Esophagus muscularis mucosa (tissue), 4 donors: Measurements from ENCODE around the gene SIX2. TPM values are rescaled to one million over a fixed set of nuclear protein-coding genes. Genes with fewer than 3 reads are reported as not detected.

Experiments used
- DNase-seq: peaks from one replicate; pipeline ENCODE4 v3.0.0-alpha.2; 2017; ENCODE audit errors: extremely low spot score
- H3K27ac ChIP-seq, 4 donors: fragments of 200-600 bp; sonication (generic); replicated peaks in 1 of 4; 1 replicate in 3 of 4; 2 replicates in 1 of 4; pipeline ENCODE4 v1.5.1; 2016 to 2019; ENCODE audit warnings: mild to moderate bottlenecking in 1 of 4
- H3K27me3 ChIP-seq, 4 donors: fragments of 200-600 bp; sonication (generic); one replicate each; pipeline versions ENCODE4 v1.5.1 to v1.6.0; 2016 to 2019
- H3K36me3 ChIP-seq, 4 donors: fragments of 200-600 bp; sonication (generic); one replicate each; pipeline ENCODE4 v1.5.1; 2016 to 2019
- H3K4me1 ChIP-seq, 4 donors: fragments of 200-600 bp; sonication (generic); one replicate each; pipeline ENCODE4 v1.5.1; 2016 to 2019
- H3K4me3 ChIP-seq, 4 donors: fragments of 200-600 bp; sonication (generic); 1 replicate in 2 of 4; 2 replicates in 2 of 4; pipeline ENCODE4 v1.5.1; 2016 to 2019; ENCODE audit warnings: mild to moderate bottlenecking in 4 of 4, moderate library complexity in 1 of 4
- H3K9me3 ChIP-seq, 4 donors: fragments of 200-600 bp; sonication (generic); 1 replicate in 3 of 4; 2 replicates in 1 of 4; pipeline ENCODE4 v1.5.1; 2016 to 2019
- CTCF ChIP-seq, 3 experiments: fragments of 200-600 bp in 2 of 3; fragments of 450-650 bp in 1 of 3; sonication (generic) in 2 of 3; IDR thresholded peaks; one replicate each; pipeline ENCODE4 v1.5.1; 2017 to 2019; ENCODE audit warnings: antibody characterized with exemption in 3 of 3, mild to moderate bottlenecking in 2 of 3, moderate library complexity in 1 of 3
- EP300 ChIP-seq: sonication (generic); formaldehyde crosslinking; IDR thresholded peaks from one replicate; pipeline ENCODE4 v1.6.1; 2017; ENCODE audit warnings: antibody characterized with exemption
- POLR2A ChIP-seq: fragments of 450-650 bp; IDR thresholded peaks from one replicate; pipeline ENCODE4 v1.6.1; 2017; ENCODE audit warnings: antibody characterized with exemption, moderate library complexity, mild to moderate bottlenecking, low read depth
- POLR2AphosphoS5 ChIP-seq, 2 donors: sonication (generic); formaldehyde crosslinking; IDR thresholded peaks; one replicate each; pipeline ENCODE4 v1.6.1; 2017; ENCODE audit warnings: antibody characterized with exemption in 2 of 2
- WGBS: methylation state at CpG from one replicate; pipeline ENCODE4 v1.1.5; 2018; 5-methylcytosine and 5-hydroxymethylcytosine counted together
- intact Hi-C: fragments of 100-400 bp; cut with DNase I; formaldehyde crosslinking; loops from one replicate; pipeline ENCODE4 v1.15.1; 2023
- total RNA-seq, 4 donors: library from RNA; depleted of rRNA; stranded (reverse); fragments of >200 nt; gene quantifications; one replicate each; pipeline versions ENCODE4 v1.1.0 to v1.2.1, GENCODE V29; 2016

The SIX2 gene
- total RNA-seq, 4 donors from 2014 or later = under 0.01 to 1.9 (median 1.5) TPM

- Histone ChIP-seq H3K4me1 (no peaks in the 10 kb centered on the region), H3K27me3 (no peaks in the 10 kb centered on the region), H3K9me3 (no peaks in the 10 kb centered on the region), H3K36me3 (no peaks in the 10 kb centered on the region), H3K4me3 (no peak overlapping the region), H3K27ac (no peak overlapping the region)
- intact Hi-C loops = no loop called here
- 83% methylated on average over 19 of the region's 19 CpGs for WGBS
- TF ChIP-seq CTCF (IDR thresholded peaks at IDR 0.05) (no peak), EP300 (no peak), POLR2AphosphoS5 (IDR thresholded peaks at IDR 0.05) (no peak), POLR2A (no peak)
- DNase-seq = no peak
These were observed 40.5 kb upstream of the SIX2 start for GRCh38 chr2:45049569-45050336.

- Histone ChIP-seq H3K27me3 (no peaks in the 10 kb centered on the region), H3K4me3 (no peak overlapping the region), H3K36me3 (no peaks in the 10 kb centered on the region), H3K9me3 (no peaks in the 10 kb centered on the region), H3K27ac (no peak overlapping the region), H3K4me1 (no peaks in the 10 kb centered on the region)
- WGBS = 78% methylated on average over 4 of the region's 4 CpGs
- TF ChIP-seq EP300 = no peak
- no peak for TF ChIP-seq POLR2AphosphoS5 (IDR thresholded peaks at IDR 0.05)
- TF ChIP-seq CTCF (IDR thresholded peaks at IDR 0.05) = no peak
- no peak for TF ChIP-seq POLR2A
- intact Hi-C loops = no loop called here
- no peak for DNase-seq
These were observed 38.0 kb upstream of the SIX2 start for GRCh38 chr2:45047301-45047700.

GRCh38 chr2:45046786-45047185 lies 37.5 kb upstream of the SIX2 start:
- Histone ChIP-seq H3K9me3 (no peaks in the 10 kb centered on the region), H3K4me3 (no peak overlapping the region), H3K27me3 (no peaks in the 10 kb centered on the region), H3K36me3 (no peaks in the 10 kb centered on the region), H3K27ac (no peak overlapping the region), H3K4me1 (no peaks in the 10 kb centered on the region)
- DNase-seq = no peak
- 91% methylated on average over 1 of the region's 1 CpG for WGBS
- TF ChIP-seq CTCF (IDR thresholded peaks at IDR 0.05) = no peak
- no peak for TF ChIP-seq POLR2A
- no peak for TF ChIP-seq EP300
- intact Hi-C loops = no loop called here

DNA sequence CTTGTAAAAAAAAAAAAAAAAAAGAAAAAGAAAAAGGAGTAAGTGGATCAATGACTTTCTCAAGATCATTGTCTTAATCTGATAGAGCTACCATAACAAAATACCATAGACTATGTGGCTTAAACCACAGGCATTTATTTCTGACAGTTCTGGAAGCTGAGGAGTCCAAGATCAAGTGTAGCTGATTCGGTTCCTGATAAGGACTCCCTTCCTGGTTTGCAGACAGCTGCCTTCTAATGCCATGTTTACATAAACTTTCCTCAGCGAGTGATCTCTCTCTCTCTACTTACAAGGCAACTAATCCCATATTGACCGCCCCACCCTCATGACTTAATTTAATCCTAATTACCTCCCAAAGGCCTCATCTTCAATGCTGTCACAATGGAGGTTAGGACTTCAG lies 36.5 kb upstream of the SIX2 start:
- Histone ChIP-seq H3K9me3 (no peaks in the 10 kb centered on the region), H3K27ac (no peak overlapping the region), H3K4me1 (no peaks in the 10 kb centered on the region), H3K27me3 (no peaks in the 10 kb centered on the region), H3K36me3 (no peaks in the 10 kb centered on the region), H3K4me3 (no peak overlapping the region)
- no peak for TF ChIP-seq EP300
- no peak for TF ChIP-seq POLR2A
- TF ChIP-seq CTCF (IDR thresholded peaks at IDR 0.05) = no peak
- TF ChIP-seq POLR2AphosphoS5 (IDR thresholded peaks at IDR 0.05) = no peak
- no peak for DNase-seq
- intact Hi-C loops = no loop called here
- 80% methylated on average over 3 of the region's 3 CpGs for WGBS

- Histone ChIP-seq H3K4me3 (no peak overlapping the region), H3K27ac (no peak overlapping the region), H3K36me3 (no peaks in the 10 kb centered on the region), H3K4me1 (no peaks in the 10 kb centered on the region), H3K27me3 (no peaks in the 10 kb centered on the region), H3K9me3 (no peaks in the 10 kb centered on the region)
- no peak for DNase-seq
- intact Hi-C loops = no loop called here
- 78% methylated on average over 2 of the region's 2 CpGs for WGBS
- TF ChIP-seq CTCF (IDR thresholded peaks at IDR 0.05) = no peak
- no peak for TF ChIP-seq EP300
- TF ChIP-seq POLR2A = no peak
- TF ChIP-seq POLR2AphosphoS5 (IDR thresholded peaks at IDR 0.05) = no peak
These were observed 35.7 kb upstream of the SIX2 start for GRCh38 chr2:45044916-45045315.
